Thyroid gland (tissue), 4 donors: ENCODE measurements around the gene TRIM29. TPM values are rescaled to one million over a fixed set of nuclear protein-coding genes. Genes with fewer than 3 reads are reported as not detected.

ENCODE experiments used
- DNase-seq, 2 donors: peaks; one replicate each; pipeline ENCODE4 v3.0.0-alpha.2; 2019
- H3K27ac ChIP-seq, 3 donors: fragments of 200-600 bp; sonication (generic); 1 replicate in 2 of 3; 2 replicates in 1 of 3; pipeline ENCODE4 v1.5.1; 2016 to 2019; ENCODE audit warnings: mild to moderate bottlenecking in 1 of 3, moderate library complexity in 1 of 3
- H3K27me3 ChIP-seq: fragments of 200-600 bp; sonication (generic); one replicate; pipeline ENCODE4 v1.5.1; 2019
- H3K36me3 ChIP-seq, 2 donors: fragments of 200-600 bp; sonication (generic); one replicate each; pipeline ENCODE4 v1.5.1; 2016 to 2019
- H3K4me1 ChIP-seq, 2 donors: fragments of 200-600 bp; sonication (generic); one replicate each; pipeline ENCODE4 v1.5.1; 2017 to 2019
- H3K4me3 ChIP-seq, 3 donors: fragments of 200-600 bp; sonication (generic); replicated peaks in 1 of 3; 1 replicate in 2 of 3; 2 replicates in 1 of 3; pipeline ENCODE4 v1.5.1; 2016; ENCODE audit warnings: mild to moderate bottlenecking in 1 of 3
- H3K9me3 ChIP-seq: fragments of 200-600 bp; sonication (generic); one replicate; pipeline ENCODE4 v1.5.1; 2017
- CTCF ChIP-seq, 6 experiments: fragments of 200-600 bp in 3 of 6; fragments of 450-650 bp in 3 of 6; sonication (generic) in 3 of 6; IDR thresholded peaks; one replicate each; pipeline ENCODE4 v1.5.1; 2016 to 2019; ENCODE audit warnings: antibody characterized with exemption in 6 of 6, mild to moderate bottlenecking in 2 of 6, inconsistent platforms in 1 of 6, moderate library complexity in 1 of 6
- POLR2A ChIP-seq, 2 donors: fragments of 450-650 bp; IDR thresholded peaks; one replicate each; pipeline ENCODE4 v1.6.1; 2017; ENCODE audit warnings: antibody characterized with exemption in 2 of 2, mild to moderate bottlenecking in 2 of 2, moderate library complexity in 1 of 2
- WGBS, 2 donors: methylation state at CpG; one replicate each; pipeline ENCODE4 v1.1.5; 2017; 5-methylcytosine and 5-hydroxymethylcytosine counted together
- intact Hi-C: fragments of 100-400 bp; cut with DNase I; formaldehyde crosslinking; loops from one replicate; pipeline ENCODE4 v1.15.1; 2023
- total RNA-seq, 4 donors: library from RNA; depleted of rRNA; stranded (reverse); fragments of >200 nt; gene quantifications; one replicate each; pipeline ENCODE4 v1.2.3, GENCODE V29; 2016

The TRIM29 gene, protein sequence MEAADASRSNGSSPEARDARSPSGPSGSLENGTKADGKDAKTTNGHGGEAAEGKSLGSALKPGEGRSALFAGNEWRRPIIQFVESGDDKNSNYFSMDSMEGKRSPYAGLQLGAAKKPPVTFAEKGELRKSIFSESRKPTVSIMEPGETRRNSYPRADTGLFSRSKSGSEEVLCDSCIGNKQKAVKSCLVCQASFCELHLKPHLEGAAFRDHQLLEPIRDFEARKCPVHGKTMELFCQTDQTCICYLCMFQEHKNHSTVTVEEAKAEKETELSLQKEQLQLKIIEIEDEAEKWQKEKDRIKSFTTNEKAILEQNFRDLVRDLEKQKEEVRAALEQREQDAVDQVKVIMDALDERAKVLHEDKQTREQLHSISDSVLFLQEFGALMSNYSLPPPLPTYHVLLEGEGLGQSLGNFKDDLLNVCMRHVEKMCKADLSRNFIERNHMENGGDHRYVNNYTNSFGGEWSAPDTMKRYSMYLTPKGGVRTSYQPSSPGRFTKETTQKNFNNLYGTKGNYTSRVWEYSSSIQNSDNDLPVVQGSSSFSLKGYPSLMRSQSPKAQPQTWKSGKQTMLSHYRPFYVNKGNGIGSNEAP
- 1 to 10 TPM in 3 of 4 donors, not detected in 1; 1.4 to 3.7 (median 1.6) TPM for total RNA-seq

- TF ChIP-seq CTCF (IDR thresholded peaks at IDR 0.05), result no peak
- peak in 1 of 2 donors; percentile 6 for TF ChIP-seq POLR2A (IDR thresholded peaks at IDR 0.05)
- intact Hi-C loops, result no loop called here
- Histone ChIP-seq H3K36me3 (no peaks in the 10 kb centered on the region), H3K4me1 (peaks cover 0 to 20% of the 10 kb centered on the region in 2 donors), H3K4me3 (no peak within 1 kb of the TSS), H3K27ac (peak within 1 kb of the TSS in 2 of 3 donors; percentile 3 to 53), H3K27me3 (no peaks in the 10 kb centered on the region), H3K9me3 (no peaks in the 10 kb centered on the region)
- peak; percentile 65 to 66 for DNase-seq
- 67 to 68% methylated on average over 37 to 39 of the region's 41 CpGs for WGBS, 2 donors
Observed at GRCh38 chr11:120137611-120138521, at the start of gene TRIM29. Gene TRIM29 (minus strand): TSS chr11:120138113. CDS start chr11:120138031, 82 bp downstream.

GRCh38 chr11:120186774-120187591, 49.1 kb upstream of the TRIM29 start:
- TF ChIP-seq CTCF (IDR thresholded peaks at IDR 0.05) (no peak), POLR2A (IDR thresholded peaks at IDR 0.05) (no peak)
- H3K27ac ChIP-seq, result peak overlapping the region; percentile 39 to 51 (median 41)
- WGBS, 2 donors, result 68 to 69% methylated on average over 17 of the region's 17 CpGs
- H3K27me3 ChIP-seq, result no peaks in the 10 kb centered on the region
- intact Hi-C loops, result no loop called here
- no peaks in the 10 kb centered on the region for H3K36me3 ChIP-seq
- no peak overlapping the region for H3K4me3 ChIP-seq
- H3K4me1 ChIP-seq, result peaks cover 0 to 17% of the 10 kb centered on the region in 2 donors
- DNase-seq, result no peak
- H3K9me3 ChIP-seq, result no peaks in the 10 kb centered on the region

GRCh38 chr11:120186456-120186773, 48.5 kb upstream of the TRIM29 start:
- H3K27ac ChIP-seq, result peak overlapping the region; percentile 39 to 51 (median 41)
- TF ChIP-seq POLR2A (IDR thresholded peaks at IDR 0.05) (no peak), CTCF (IDR thresholded peaks at IDR 0.05) (no peak)
- no peak for DNase-seq
- H3K36me3 ChIP-seq, result no peaks in the 10 kb centered on the region
- peaks cover 0 to 17% of the 10 kb centered on the region in 2 donors for H3K4me1 ChIP-seq
- no peaks in the 10 kb centered on the region for H3K9me3 ChIP-seq
- intact Hi-C loops, result no loop called here
- no peak overlapping the region for H3K4me3 ChIP-seq
- H3K27me3 ChIP-seq, result no peaks in the 10 kb centered on the region

DNA sequence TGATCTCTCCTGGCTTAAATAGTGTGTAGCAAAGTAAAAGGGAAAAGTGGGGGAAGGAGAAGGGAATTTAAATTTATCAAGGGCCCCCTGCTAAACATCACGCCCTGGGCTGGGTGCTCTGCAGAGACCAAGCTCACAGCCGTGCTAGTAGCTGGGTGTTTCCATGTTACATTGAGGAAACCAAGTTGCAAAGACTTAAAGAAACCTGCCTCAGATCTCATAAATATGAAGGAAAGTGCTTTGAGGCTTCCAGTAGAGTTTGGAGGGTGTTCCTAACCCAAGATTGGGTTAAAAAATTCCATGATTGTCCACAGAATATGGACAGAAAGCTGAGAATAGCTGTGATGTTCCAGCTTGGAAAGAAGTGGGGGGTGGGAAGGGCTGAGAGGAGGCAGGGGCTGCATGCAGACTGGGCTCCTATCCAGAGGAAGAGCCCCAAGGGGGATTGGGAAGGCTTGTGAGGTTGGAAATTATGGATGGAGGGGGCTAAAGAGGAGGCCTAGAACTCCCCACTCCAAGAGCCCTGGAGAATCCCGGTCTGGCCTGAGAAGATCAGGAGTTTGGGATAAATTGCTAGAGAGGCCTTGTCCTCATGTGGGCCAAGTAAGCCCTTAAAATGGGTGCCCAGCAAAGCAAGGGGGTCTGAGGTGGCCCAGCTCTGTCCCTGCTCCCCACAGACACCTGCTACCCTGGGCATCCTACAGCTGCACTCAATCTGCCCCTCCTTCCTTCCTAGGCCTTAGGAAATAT, 48.0 kb upstream of the TRIM29 start:
- H3K27ac ChIP-seq, result peak overlapping the region; percentile 39 to 56 (median 51)
- H3K9me3 ChIP-seq, result no peaks in the 10 kb centered on the region
- TF ChIP-seq CTCF (IDR thresholded peaks at IDR 0.05) (no peak), POLR2A (IDR thresholded peaks at IDR 0.05) (no peak)
- no peak overlapping the region for H3K4me3 ChIP-seq
- peaks cover 0 to 22% of the 10 kb centered on the region in 2 donors for H3K4me1 ChIP-seq
- no peaks in the 10 kb centered on the region for H3K27me3 ChIP-seq
- intact Hi-C loops, result no loop called here
- WGBS, 2 donors, result 65 to 72% methylated on average over 3 of the region's 3 CpGs
- no peaks in the 10 kb centered on the region for H3K36me3 ChIP-seq
- no peak for DNase-seq
